ENCODE data around the gene XYLT1. TPM values are rescaled to one million over a fixed set of nuclear protein-coding genes. Genes with fewer than 3 reads are reported as not detected.

The XYLT1 gene
- total and polyA plus RNA-seq, 2 of the 8 experiments (the other 6 are each of a cell fraction or from before 2014, with no cell fraction given) = 6.6 to 25.4 TPM

- ChIA-PET POLR2A (ENCODE audit: partially characterized antibody) (no interaction called here), CTCF (ENCODE audit: partially characterized antibody) (interaction anchor here (1.3 kb wide), 1 partner anchor 19 kb away, joined by 3 read pairs; no protein-coding TSS in a partner anchor)
- H2BK12ac ChIP-seq (ENCODE audit: low read depth, low read length) = no peak overlapping the region
- no peaks in the 10 kb centered on the region for H4K20me1 ChIP-seq (replicated peaks in 1 of 2; ENCODE audit: control insufficient read depth in 1 of 2, insufficient read depth in 2 of 2, low read length in 2 of 2)
- no peak for DNase-seq (ENCODE audit: low read depth in 1 of 2, low spot score in 2 of 2)
- no peak overlapping the region for H2AFZ ChIP-seq (ENCODE audit: low read length)
- no peak overlapping the region for H3K23ac ChIP-seq (ENCODE audit: insufficient read length)
- H2BK120ac ChIP-seq (replicated peaks; ENCODE audit: low read depth, low read length) = no peak overlapping the region
- H3K9ac ChIP-seq (replicated peaks in 1 of 4; ENCODE audit: extremely low read depth in 1 of 4, low read depth in 3 of 4, low read length in 3 of 4) = no peak overlapping the region
- no peak overlapping the region for H4K5ac ChIP-seq (ENCODE audit: insufficient read length, low read depth, low read length)
- no peak for FAIRE-seq
- no peak overlapping the region for H4K8ac ChIP-seq (ENCODE audit: extremely low read depth, insufficient read depth, low read length)
- H3K4ac ChIP-seq (replicated peaks; ENCODE audit: insufficient read length, low read depth, low read length) = no peak overlapping the region
- no peak overlapping the region for H3K56ac ChIP-seq (replicated peaks; ENCODE audit: insufficient read length, low read depth, low read length)
- H2BK5ac ChIP-seq (ENCODE audit: low read depth, low read length) = no peak overlapping the region
- TF ChIP-seq BACH1 (IDR thresholded peaks at IDR 0.05; ENCODE audit: low read length) (no peak), PHF8 (conservative IDR thresholded peaks at IDR 0.05; ENCODE audit: low read depth, low read length) (no peak), TEAD4 (IDR thresholded peaks at IDR 0.05; ENCODE audit: low read depth, low read length) (no peak), BRCA1 (IDR thresholded peaks at IDR 0.05; ENCODE audit: low read depth, low read length) (no peak)
- no peak overlapping the region for H3K27ac ChIP-seq (ENCODE audit: low read depth, low read length)
- H3K18ac ChIP-seq (ENCODE audit: extremely low read depth, low read length) = no peak overlapping the region
- no peak overlapping the region for H3K4me3 ChIP-seq (ENCODE audit: extremely low read depth in 1 of 4, insufficient read depth in 2 of 4, low read depth in 3 of 4, low read length in 4 of 4)
- no peak overlapping the region for H3K14ac ChIP-seq (ENCODE audit: insufficient read length)
- H2AK5ac ChIP-seq (ENCODE audit: low read depth, low read length) = no peak overlapping the region
- H4K91ac ChIP-seq (replicated peaks; ENCODE audit: insufficient read length, low read length) = no peak overlapping the region
- no peaks in the 10 kb centered on the region; a peak in 1 of 8 replicates for H3K36me3 ChIP-seq (ENCODE audit: control insufficient read depth in 2 of 4, insufficient read depth in 4 of 4, low read length in 3 of 4)
- H3K4me2 ChIP-seq (ENCODE audit: insufficient read depth in 1 of 2, low read depth in 2 of 2, low read length in 2 of 2) = no peak overlapping the region
- no peaks in the 10 kb centered on the region for H3K79me2 ChIP-seq (ENCODE audit: control insufficient read depth in 1 of 2, insufficient read depth in 2 of 2, low read length in 2 of 2)
- H2BK15ac ChIP-seq (ENCODE audit: low read length) = no peak overlapping the region
- H3K9me3 ChIP-seq (ENCODE audit: insufficient read depth in 2 of 2, low read depth in 1 of 2, low read length in 1 of 2) = no peaks in the 10 kb centered on the region
- no peaks in the 10 kb centered on the region for H3K23me2 ChIP-seq (ENCODE audit: low read depth, low read length)
- H3K27me3 ChIP-seq (replicated peaks in 1 of 4; ENCODE audit: control insufficient read depth in 3 of 4, extremely low read depth in 1 of 4, insufficient read depth in 3 of 4, low read length in 3 of 4) = no peaks in the 10 kb centered on the region
- H3K79me1 ChIP-seq (ENCODE audit: low read depth, low read length) = no peaks in the 10 kb centered on the region
- H2BK20ac ChIP-seq (ENCODE audit: low read length) = no peak overlapping the region
- H3K4me1 ChIP-seq (replicated peaks in 1 of 4; ENCODE audit: control insufficient read depth in 3 of 4, insufficient read depth in 4 of 4, low read length in 3 of 4) = peaks cover 0 to 9% (median 6%) of the 10 kb centered on the region in 4 experiments; a peak in 6 of 7 replicates
These were observed 361.3 kb downstream of the XYLT1 start for GRCh38 chr16:17109413-17109812.

Data from H1 (cell line).